H9 (cell line): Measurements from ENCODE around the gene ASPRV1. TPM values are rescaled to one million over a fixed set of nuclear protein-coding genes. Genes with fewer than 3 reads are reported as not detected.
A peak's percentile ranks its signal among the peaks of the same experiment; 100 is the strongest.

ENCODE experiments used
- DNase-seq: peaks from one replicate; pipeline ENCODE4 v3.0.0-alpha.2; 2017
- H2AFZ ChIP-seq: one replicate; pipeline ENCODE4 v1.6.1; 2013; ENCODE audit warnings: mild to moderate bottlenecking, low read length, control low read depth, moderate library complexity
- H2AK5ac ChIP-seq: 2 replicates; pipeline ENCODE4 v1.6.1; 2013; ENCODE audit warnings: low read length, control low read depth, mixed read lengths; ENCODE audit not compliant: insufficient read length
- H2BK120ac ChIP-seq: one replicate; pipeline ENCODE4 v1.6.1; 2013; ENCODE audit warnings: low read depth, mild to moderate bottlenecking, low read length, control low read depth, inconsistent platforms; ENCODE audit not compliant: poor library complexity, severe bottlenecking
- H2BK12ac ChIP-seq: 2 replicates; pipeline ENCODE4 v1.6.1; 2013; ENCODE audit warnings: low read length, control low read depth, mixed read lengths, low read depth; ENCODE audit not compliant: insufficient read length
- H2BK15ac ChIP-seq: 2 replicates; pipeline ENCODE4 v1.6.1; 2013; ENCODE audit warnings: low read depth, low read length, control low read depth
- H2BK20ac ChIP-seq: one replicate; pipeline ENCODE4 v1.6.1; 2013; ENCODE audit warnings: low read depth, mild to moderate bottlenecking, low read length, control low read depth, inconsistent platforms; ENCODE audit not compliant: poor library complexity, severe bottlenecking
- H2BK5ac ChIP-seq: 2 replicates; pipeline ENCODE4 v1.6.1; 2013; ENCODE audit warnings: low read length, control low read depth, mixed read lengths; ENCODE audit not compliant: insufficient read length
- H3K14ac ChIP-seq: 2 replicates; pipeline ENCODE4 v1.6.1; 2013; ENCODE audit warnings: low read length, control low read depth; ENCODE audit not compliant: insufficient read depth
- H3K18ac ChIP-seq: 2 replicates; pipeline ENCODE4 v1.6.1; 2013; ENCODE audit warnings: low read depth, mild to moderate bottlenecking, mixed read lengths, low read length, control low read depth; ENCODE audit not compliant: insufficient read length
- H3K23ac ChIP-seq: 2 replicates; pipeline ENCODE4 v1.6.1; 2013; ENCODE audit warnings: low read length, control low read depth, mixed read lengths, low read depth; ENCODE audit not compliant: insufficient read length
- H3K23me2 ChIP-seq: 2 replicates; pipeline ENCODE4 v1.6.1; 2013; ENCODE audit warnings: low read depth, mild to moderate bottlenecking, mixed read lengths, low read length, control low read depth; ENCODE audit not compliant: insufficient read length, poor library complexity, severe bottlenecking
- H3K27ac ChIP-seq: 2 replicates; pipeline ENCODE4 v1.5.1; 2013; ENCODE audit warnings: low read length, control low read depth, mixed read lengths, low read depth; ENCODE audit not compliant: insufficient read length
- H3K27me3 ChIP-seq: 2 replicates; pipeline ENCODE4 v1.6.1; 2013; ENCODE audit warnings: low read length, control low read depth, inconsistent platforms; ENCODE audit not compliant: insufficient read depth
- H3K4ac ChIP-seq: 2 replicates; pipeline ENCODE4 v1.6.1; 2013; ENCODE audit warnings: low read depth, mild to moderate bottlenecking, control low read depth, inconsistent platforms, low read length, moderate library complexity
- H3K4me1 ChIP-seq: 2 replicates; pipeline ENCODE4 v1.6.1; 2013; ENCODE audit warnings: low read length, control low read depth, inconsistent platforms; ENCODE audit not compliant: insufficient read depth
- H3K4me2 ChIP-seq: 2 replicates; pipeline ENCODE4 v1.6.1; 2013; ENCODE audit warnings: low read length, control low read depth, mixed read lengths; ENCODE audit not compliant: insufficient read length, insufficient read depth
- H3K56ac ChIP-seq: 2 replicates; pipeline ENCODE4 v1.6.1; 2013; ENCODE audit warnings: low read depth, mild to moderate bottlenecking, mixed read lengths, low read length, control low read depth; ENCODE audit not compliant: insufficient read length
- H3K79me1 ChIP-seq: 2 replicates; pipeline ENCODE4 v1.6.1; 2013; ENCODE audit warnings: low read depth, mild to moderate bottlenecking, moderate library complexity, low read length, control low read depth, inconsistent platforms; ENCODE audit not compliant: insufficient read depth, poor library complexity, severe bottlenecking
- H3K79me2 ChIP-seq: 2 replicates; pipeline ENCODE4 v1.6.1; 2013; ENCODE audit warnings: low read length, control low read depth, inconsistent platforms; ENCODE audit not compliant: insufficient read depth
- H3K9ac ChIP-seq: 2 replicates; pipeline ENCODE4 v1.6.1; 2013; ENCODE audit warnings: low read length, control low read depth, mixed read lengths; ENCODE audit not compliant: insufficient read length; ENCODE audit errors: extremely low read depth
- H3K9me3 ChIP-seq: one replicate; pipeline ENCODE4 v1.6.1; 2013; ENCODE audit warnings: low read depth, low read length, inconsistent platforms; ENCODE audit not compliant: control insufficient read depth
- H3T11ph ChIP-seq: one replicate; pipeline ENCODE4 v1.6.1; 2013; ENCODE audit warnings: mild to moderate bottlenecking, low read length, control low read depth, inconsistent platforms
- H4K20me1 ChIP-seq: one replicate; pipeline ENCODE4 v1.6.1; 2013; ENCODE audit not compliant: control insufficient read depth, insufficient read length, insufficient read depth
- H4K5ac ChIP-seq: 2 replicates; pipeline ENCODE4 v1.6.1; 2013; ENCODE audit warnings: low read depth, mild to moderate bottlenecking, mixed read lengths, low read length, control low read depth; ENCODE audit not compliant: insufficient read length
- H4K8ac ChIP-seq: replicated peaks from 2 replicates; pipeline ENCODE4 v1.6.1; 2013; ENCODE audit warnings: low read length, control low read depth, mixed read lengths, low read depth; ENCODE audit not compliant: insufficient read length
- H4K91ac ChIP-seq: 2 replicates; pipeline ENCODE4 v1.6.1; 2013; ENCODE audit warnings: low read depth, mild to moderate bottlenecking, moderate library complexity, mixed read lengths, low read length, control low read depth; ENCODE audit not compliant: insufficient read length
- H3K27ac Mint-ChIP-seq, 3 experiments: 2 replicates in 2 of 3; 3 replicates in 1 of 3; pipeline ENCODE4 v1.8.0; 2020 to 2021; ENCODE audit warnings: mixed read lengths in 3 of 3, mild to moderate bottlenecking in 1 of 3, moderate library complexity in 1 of 3
- H3K27me3 Mint-ChIP-seq: 2 replicates; pipeline ENCODE4 v1.8.0; 2021; ENCODE audit warnings: low read depth, mild to moderate bottlenecking, moderate library complexity, mixed read lengths
- H3K36me3 Mint-ChIP-seq, 3 experiments: 2 replicates in 2 of 3; 3 replicates in 1 of 3; pipeline ENCODE4 v1.8.0; 2020 to 2021; ENCODE audit warnings: low read depth in 3 of 3, mixed read lengths in 3 of 3; ENCODE audit not compliant: insufficient read depth in 1 of 3
- H3K4me1 Mint-ChIP-seq, 2 experiments: 2 replicates each; pipeline ENCODE4 v1.8.0; 2020; ENCODE audit warnings: mixed read lengths in 2 of 2
- H3K4me3 Mint-ChIP-seq, 2 experiments: 2 replicates in 1 of 2; 3 replicates in 1 of 2; pipeline ENCODE4 v1.8.0; 2020 to 2021; ENCODE audit warnings: mild to moderate bottlenecking in 2 of 2, mixed read lengths in 2 of 2, moderate library complexity in 1 of 2
- H3K9me3 Mint-ChIP-seq, 2 experiments: 2 replicates in 1 of 2; 3 replicates in 1 of 2; pipeline ENCODE4 v1.8.0; 2020; ENCODE audit warnings: mild to moderate bottlenecking in 2 of 2, mixed read lengths in 2 of 2, moderate library complexity in 1 of 2
- CTCF ChIP-seq: fragments of 200-600 bp; sonication (generic); conservative IDR thresholded peaks from 3 replicates; pipeline ENCODE4 v1.8.0; 2021; ENCODE audit warnings: antibody characterized with exemption, mild to moderate bottlenecking
- WGBS: extraction: QIAGEN DNeasy Blood & Tissue Kit; methylation state at CpG from one replicate; pipeline ENCODE4 v1.1.7; 2013; ENCODE audit warnings: missing lambda C conversion rate, low lambda C conversion rate, mixed read lengths; ENCODE audit not compliant: insufficient read length; ENCODE audit errors: extremely low coverage; 5-methylcytosine and 5-hydroxymethylcytosine counted together
- total RNA-seq: library from RNA; stranded (reverse); gene quantifications from 2 replicates; pipeline ENCODE4 v1.2.1, GENCODE V29; 2021

ASPRV1 gene
- total RNA-seq, 1 experiment from 2014 or later = 0.57 TPM

GRCh38 chr2:69936906-69937305, 24.5 kb downstream of the ASPRV1 start:
- H2AFZ ChIP-seq = no peak overlapping the region
- H3K27ac ChIP-seq = no peak overlapping the region
- H2BK120ac ChIP-seq = no peak overlapping the region
- H3K9me3 ChIP-seq = no peaks in the 10 kb centered on the region
- no peak overlapping the region for H3T11ph ChIP-seq
- no peaks in the 10 kb centered on the region for H3K79me1 ChIP-seq
- no peak overlapping the region for H2BK5ac ChIP-seq
- H2BK20ac ChIP-seq = no peak overlapping the region
- Mint-ChIP-seq H3K4me3 (no peak overlapping the region), H3K4me1 (peaks cover 16 to 30% of the 10 kb centered on the region in 2 experiments), H3K36me3 (peaks cover 0 to 27% (median 11%) of the 10 kb centered on the region in 3 experiments; a peak in 5 of 7 replicates), H3K27ac (peak overlapping the region in 1 of 3 experiments; percentile 72; a peak in 3 of 7 replicates), H3K27me3 (no peaks in the 10 kb centered on the region), H3K9me3 (no peaks in the 10 kb centered on the region)
- no peak overlapping the region for H2BK12ac ChIP-seq
- no peak overlapping the region for H3K4me2 ChIP-seq
- H2BK15ac ChIP-seq = no peak overlapping the region
- WGBS = no CpG with 5 or more reads among the region's 11 CpGs
- H4K8ac ChIP-seq = no peak overlapping the region
- H4K5ac ChIP-seq = no peak overlapping the region
- H2AK5ac ChIP-seq = no peak overlapping the region
- no peaks in the 10 kb centered on the region for H3K23me2 ChIP-seq
- no peak overlapping the region for H3K9ac ChIP-seq
- TF ChIP-seq CTCF = no peak
- no peaks in the 10 kb centered on the region for H4K20me1 ChIP-seq
- no peak overlapping the region for H4K91ac ChIP-seq
- no peaks in the 10 kb centered on the region for H3K79me2 ChIP-seq
- H3K23ac ChIP-seq = no peak overlapping the region
- H3K4ac ChIP-seq = no peak overlapping the region
- H3K4me1 ChIP-seq = no peaks in the 10 kb centered on the region
- H3K27me3 ChIP-seq = no peaks in the 10 kb centered on the region
- no peak for DNase-seq
- H3K56ac ChIP-seq = no peak overlapping the region
- no peak overlapping the region for H3K18ac ChIP-seq
- H3K14ac ChIP-seq = no peak overlapping the region
